ENCODE data around the gene GTF3C5. TPM values are rescaled to one million over a fixed set of nuclear protein-coding genes. Genes with fewer than 3 reads are reported as not detected.
"Not testable (repeated sequence)": the region's sequence is repeated elsewhere in the genome, so short reads cannot be mapped to it uniquely, and the experiment has no call there.

GTF3C5 gene
- total RNA-seq, 2 experiments from 2014 or later: 91.6 to 97.0 TPM

DNA sequence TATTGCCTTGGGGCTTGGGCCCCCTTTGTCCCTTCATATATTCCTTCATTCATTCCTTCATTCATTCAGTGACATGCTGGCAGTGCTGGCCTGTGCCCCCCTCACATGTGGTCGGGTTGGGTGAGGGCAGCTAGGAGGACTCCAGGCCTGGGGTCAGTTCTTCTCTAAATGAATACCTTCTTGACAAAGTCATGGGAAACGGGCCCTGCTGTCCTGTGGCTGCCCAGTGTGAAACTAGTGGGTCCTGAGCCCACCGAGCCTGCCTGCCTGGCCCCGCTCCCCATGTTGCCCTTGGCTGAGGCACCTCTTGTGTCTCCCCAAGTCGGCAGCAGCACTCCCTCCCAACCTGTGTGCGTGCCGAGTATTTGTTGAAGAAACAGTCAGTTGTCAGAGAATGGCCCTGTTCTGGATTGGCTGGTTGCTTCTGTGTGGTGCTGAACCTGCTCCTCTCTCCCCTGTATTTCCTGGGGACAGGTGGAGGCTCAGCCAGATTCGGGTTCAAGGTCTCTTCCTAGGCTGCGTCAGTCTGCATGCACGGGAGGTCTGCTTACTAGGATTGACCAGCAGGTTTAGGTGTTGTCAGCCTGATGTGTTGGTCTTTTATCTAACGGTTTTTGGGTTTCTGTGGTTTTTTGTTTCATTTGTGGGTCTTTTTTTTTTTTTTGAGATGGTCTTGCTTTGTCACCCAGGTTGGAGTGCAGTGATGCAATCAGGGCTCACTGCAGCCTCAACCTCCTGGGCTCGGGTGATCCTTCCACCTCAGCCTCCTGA is 27.9 kb downstream of the GTF3C5 start:
- TF ChIP-seq CTCF (conservative IDR thresholded peaks at IDR 0.05; ENCODE audit: low read length): no peak
- TF ChIP-seq EZH2phosphoT487 (IDR thresholded peaks at IDR 0.05; ENCODE audit: borderline replicate concordance, low read depth, low read length): no peak
- H3K27ac ChIP-seq (ENCODE audit: low read depth, low read length, poor library complexity, severe bottlenecking): peak overlapping the region; percentile 63
- no TSS peak for BruUV-seq (replicated peaks)

DNA sequence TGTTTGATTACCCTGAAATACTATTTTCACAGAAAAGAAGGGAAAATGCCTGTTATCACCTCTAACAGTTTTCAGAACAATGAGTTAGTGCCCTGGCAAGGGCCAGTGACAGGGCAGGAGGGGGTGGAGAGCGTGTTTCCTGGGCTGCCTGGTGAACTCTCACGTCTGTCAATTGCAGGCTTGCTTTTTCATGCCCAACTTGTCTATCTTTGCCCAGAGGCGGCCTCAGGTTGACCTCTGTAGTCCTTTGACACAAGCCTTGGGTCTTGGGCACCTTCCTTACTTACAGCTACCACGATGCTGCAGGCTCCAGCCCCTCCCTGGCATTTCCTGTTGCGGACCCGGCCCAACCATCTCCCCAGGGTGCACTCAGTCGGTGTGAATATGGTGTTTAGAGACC is 28.8 kb downstream of the GTF3C5 start:
- peaks cover 34% of the 10 kb centered on the region; the same call in 1 of the 2 replicates for H3K36me3 ChIP-seq (ENCODE audit: insufficient read depth, low read length)
- peak overlapping the region; percentile 63 for H3K27ac ChIP-seq (ENCODE audit: low read depth, low read length, poor library complexity, severe bottlenecking)
- no peaks in the 10 kb centered on the region for H3K9me3 ChIP-seq (ENCODE audit: low read length)
- no peak for TF ChIP-seq EZH2phosphoT487 (IDR thresholded peaks at IDR 0.05; ENCODE audit: borderline replicate concordance, low read depth, low read length)
- TF ChIP-seq CTCF (conservative IDR thresholded peaks at IDR 0.05; ENCODE audit: low read length): no peak
- H3K4me2 ChIP-seq (ENCODE audit: low read length): peak overlapping the region; percentile 66
- H3K79me2 ChIP-seq (ENCODE audit: insufficient read depth, low read depth, low read length): no peaks in the 10 kb centered on the region
- ChIA-PET POLR2A (interaction anchor here (2.2 kb wide), 1 partner anchor 15 kb away, joined by 7 read pairs; no protein-coding TSS in a partner anchor), CTCF (ENCODE audit: unreplicated experiment) (interaction anchor here (0.5 kb wide), 1 partner anchor 725 kb away, joined by 3 read pairs; no protein-coding TSS in a partner anchor)
- H2AFZ ChIP-seq (ENCODE audit: low read length): no peak overlapping the region
- no peak overlapping the region for H3K4me3 ChIP-seq (ENCODE audit: low read depth, low read length, poor library complexity, severe bottlenecking)
- intact Hi-C loops (cut with micrococcal nuclease; ENCODE audit: unreplicated experiment): no loop called here
- no TSS peak for BruUV-seq (replicated peaks)
- H3K4me1 ChIP-seq (ENCODE audit: insufficient read depth, low read length, poor library complexity, severe bottlenecking): peaks cover 34% of the 10 kb centered on the region
- H3K9me2 ChIP-seq (ENCODE audit: insufficient read depth, low read length): no peaks in the 10 kb centered on the region
- no peaks in the 10 kb centered on the region for H4K20me1 ChIP-seq (ENCODE audit: insufficient read depth, low read length)
- peak; percentile 29 for DNase-seq (ENCODE audit: low spot score)

More for the DNA sequence above, 27.9 kb downstream of the GTF3C5 start:
- DNase-seq (ENCODE audit: low spot score): peak; percentile 50
- Histone ChIP-seq H3K9me2 (ENCODE audit: insufficient read depth, low read length) (no peaks in the 10 kb centered on the region), H2AFZ (ENCODE audit: low read length) (no peak overlapping the region), H4K20me1 (ENCODE audit: insufficient read depth, low read length) (no peaks in the 10 kb centered on the region), H3K9me3 (ENCODE audit: low read length) (no peaks in the 10 kb centered on the region), H3K36me3 (ENCODE audit: insufficient read depth, low read length) (peaks cover 43% of the 10 kb centered on the region; the same call in 1 of the 2 replicates), H3K4me2 (ENCODE audit: low read length) (peak overlapping the region; percentile 66), H3K4me1 (ENCODE audit: insufficient read depth, low read length, poor library complexity, severe bottlenecking) (peaks cover 34% of the 10 kb centered on the region), H3K79me2 (ENCODE audit: insufficient read depth, low read depth, low read length) (no peaks in the 10 kb centered on the region), H3K4me3 (ENCODE audit: low read depth, low read length, poor library complexity, severe bottlenecking) (peak overlapping the region; percentile 2)
- ChIA-PET POLR2A (interaction anchor here (0.6 to 2.2 kb wide), 2 partner anchors 16 to 32 kb away, joined by 3 to 7 read pairs; no protein-coding TSS in a partner anchor), CTCF (ENCODE audit: unreplicated experiment) (no interaction called here)
- intact Hi-C loops (cut with micrococcal nuclease; ENCODE audit: unreplicated experiment): no loop called here

DNA sequence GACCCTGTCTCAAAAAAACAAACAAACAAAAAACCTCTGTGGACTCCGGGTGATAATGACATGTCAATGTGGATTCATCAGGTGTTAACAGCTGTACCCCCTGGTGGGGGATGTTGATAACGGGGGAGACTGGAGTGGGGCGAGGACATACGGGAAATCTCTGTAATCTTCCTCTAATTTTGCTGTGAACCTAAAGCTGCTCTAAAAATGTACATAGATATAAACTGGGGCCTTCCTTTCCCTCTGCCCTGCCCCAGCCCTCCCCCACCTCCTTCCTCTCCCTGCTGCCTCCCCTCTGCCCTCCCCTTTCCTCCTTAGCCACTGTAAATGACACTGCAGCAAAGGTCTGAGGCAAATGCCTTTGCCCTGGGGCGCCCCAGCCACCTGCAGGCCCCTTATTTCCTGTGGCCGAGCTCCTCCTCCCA is 29.6 kb downstream of the GTF3C5 start:
- no TSS peak for BruUV-seq (replicated peaks)
- TF ChIP-seq EZH2phosphoT487 (IDR thresholded peaks at IDR 0.05; ENCODE audit: borderline replicate concordance, low read depth, low read length) (no peak), CTCF (conservative IDR thresholded peaks at IDR 0.05; ENCODE audit: low read length) (no peak)
- Histone ChIP-seq H3K4me1 (ENCODE audit: insufficient read depth, low read length, poor library complexity, severe bottlenecking) (peaks cover 34% of the 10 kb centered on the region), H3K36me3 (ENCODE audit: insufficient read depth, low read length) (peaks cover 29% of the 10 kb centered on the region; the same call in 1 of the 2 replicates), H3K4me2 (ENCODE audit: low read length) (peak overlapping the region; percentile 66), H4K20me1 (ENCODE audit: insufficient read depth, low read length) (no peaks in the 10 kb centered on the region), H3K4me3 (ENCODE audit: low read depth, low read length, poor library complexity, severe bottlenecking) (peak overlapping the region; percentile 26), H3K79me2 (ENCODE audit: insufficient read depth, low read depth, low read length) (no peaks in the 10 kb centered on the region), H3K27ac (ENCODE audit: low read depth, low read length, poor library complexity, severe bottlenecking) (peak overlapping the region; percentile 63), H3K9me2 (ENCODE audit: insufficient read depth, low read length) (no peaks in the 10 kb centered on the region), H3K9me3 (ENCODE audit: low read length) (no peaks in the 10 kb centered on the region), H2AFZ (ENCODE audit: low read length) (no peak overlapping the region)
- POLR2A ChIA-PET: interaction anchor here (0.6 to 2.2 kb wide), 4 partner anchors 14 to 1083 kb away, joined by 3 to 7 read pairs (median 4); no protein-coding TSS in a partner anchor
- intact Hi-C loops (cut with micrococcal nuclease; ENCODE audit: unreplicated experiment): no loop called here
- CTCF ChIA-PET (ENCODE audit: unreplicated experiment): no interaction called here
- peak; percentile 51 for DNase-seq (ENCODE audit: low spot score)

DNA sequence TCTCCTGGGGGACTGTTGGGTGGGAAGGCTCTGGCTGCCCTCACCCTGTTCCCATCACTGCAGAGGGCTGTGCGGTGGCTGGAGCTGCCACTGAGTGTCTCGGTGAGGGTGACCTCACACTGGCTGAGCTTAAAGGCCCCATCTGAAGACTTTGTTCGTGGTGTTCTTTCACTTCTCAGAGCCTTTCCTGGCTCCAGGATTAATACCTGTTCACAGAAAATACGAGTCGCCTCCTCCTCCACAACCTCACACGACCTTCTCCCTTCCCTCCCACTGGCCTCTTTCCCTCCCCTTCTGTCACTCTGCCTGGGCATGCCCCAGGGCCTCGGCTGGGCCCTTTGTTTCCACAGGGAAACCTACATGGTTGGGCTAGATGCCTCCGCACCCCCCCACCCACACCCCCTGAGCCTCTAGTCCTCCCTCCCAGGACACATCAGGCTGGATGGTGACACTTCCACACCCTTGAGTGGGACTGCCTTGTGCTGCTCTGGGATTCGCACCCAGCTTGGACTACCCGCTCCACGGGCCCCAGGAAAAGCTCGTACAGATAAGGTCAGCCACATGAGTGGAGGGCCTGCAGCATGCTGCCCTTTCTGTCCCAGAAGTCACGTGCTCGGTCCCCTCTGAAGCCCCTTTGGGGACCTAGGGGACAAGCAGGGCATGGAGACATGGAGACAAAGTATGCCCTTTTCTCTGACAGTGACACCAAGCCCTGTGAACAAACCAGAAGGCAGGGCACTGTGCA is 30.4 kb downstream of the GTF3C5 start:
- POLR2A ChIA-PET: interaction anchor here (0.6 to 2.2 kb wide), 3 partner anchors 9 to 120 kb away, joined by 3 to 7 read pairs (median 4); no protein-coding TSS in a partner anchor
- H3K4me1 ChIP-seq (ENCODE audit: insufficient read depth, low read length, poor library complexity, severe bottlenecking): peaks cover 34% of the 10 kb centered on the region
- H3K9me3 ChIP-seq (ENCODE audit: low read length); H2AFZ ChIP-seq (ENCODE audit: low read length); H3K79me2 ChIP-seq (ENCODE audit: insufficient read depth, low read depth, low read length); H4K20me1 ChIP-seq (ENCODE audit: insufficient read depth, low read length); intact Hi-C loops (cut with micrococcal nuclease; ENCODE audit: unreplicated experiment); DNase-seq (ENCODE audit: low spot score); CTCF ChIA-PET (ENCODE audit: unreplicated experiment); H3K4me2 ChIP-seq (ENCODE audit: low read length); H3K4me3 ChIP-seq (ENCODE audit: low read depth, low read length, poor library complexity, severe bottlenecking); BruUV-seq (replicated peaks); H3K9me2 ChIP-seq (ENCODE audit: insufficient read depth, low read length): not testable (repeated sequence)
- H3K27ac ChIP-seq (ENCODE audit: low read depth, low read length, poor library complexity, severe bottlenecking): peak overlapping the region; percentile 63
- H3K36me3 ChIP-seq (ENCODE audit: insufficient read depth, low read length): peaks cover 24% of the 10 kb centered on the region; the same call in 1 of the 2 replicates

All from OCI-LY7 (cell line).